Small intestine (tissue), 7 donors: Measurements from ENCODE around the gene FOXL3. TPM values are rescaled to one million over a fixed set of nuclear protein-coding genes. Genes with fewer than 3 reads are reported as not detected.

Experiments
- DNase-seq, 2 donors: peaks; one replicate each; pipeline versions ENCODE4 v3.0.0 to v3.0.0-alpha.2; 2013
- FAIRE-seq: peaks from 2 replicates; lab custom pipeline; 2012; peaks lifted over from hg19 to GRCh38; lab: Jason Lieb, UNC
- H3K27ac ChIP-seq, 3 donors: one replicate each; pipeline ENCODE4 v1.5.1; 2013; ENCODE audit warnings: low read length in 2 of 3, mild to moderate bottlenecking in 2 of 3, control low read depth in 1 of 3, inconsistent platforms in 1 of 3, low read depth in 1 of 3, moderate library complexity in 1 of 3
- H3K27me3 ChIP-seq, 3 donors: one replicate each; pipeline ENCODE4 v1.6.1; 2013; ENCODE audit warnings: low read length in 3 of 3, inconsistent platforms in 1 of 3; ENCODE audit not compliant: control insufficient read depth in 3 of 3, insufficient read depth in 3 of 3
- H3K36me3 ChIP-seq, 3 donors: one replicate each; pipeline ENCODE4 v1.6.1; 2013; ENCODE audit warnings: low read length in 3 of 3, inconsistent platforms in 1 of 3, low read depth in 1 of 3, mild to moderate bottlenecking in 1 of 3, moderate library complexity in 1 of 3; ENCODE audit not compliant: control insufficient read depth in 3 of 3, insufficient read depth in 2 of 3
- H3K4me1 ChIP-seq, 3 donors: one replicate each; pipeline ENCODE4 v1.6.1; 2013; ENCODE audit warnings: low read length in 2 of 3, inconsistent platforms in 1 of 3, low read depth in 1 of 3, mild to moderate bottlenecking in 1 of 3, moderate library complexity in 1 of 3; ENCODE audit not compliant: control insufficient read depth in 3 of 3, insufficient read depth in 2 of 3
- H3K4me3 ChIP-seq, 3 donors: one replicate each; pipeline ENCODE4 v1.5.1; 2013; ENCODE audit warnings: low read length in 3 of 3, control low read depth in 1 of 3, inconsistent platforms in 1 of 3, low read depth in 1 of 3, mild to moderate bottlenecking in 1 of 3, moderate library complexity in 1 of 3
- H3K9me3 ChIP-seq, 2 donors: one replicate each; pipeline ENCODE4 v1.6.1; 2013; ENCODE audit warnings: low read depth in 1 of 2, low read length in 1 of 2; ENCODE audit not compliant: control insufficient read depth in 2 of 2, insufficient read depth in 1 of 2
- WGBS, 3 donors: extraction: QIAGEN DNeasy Blood & Tissue Kit; methylation state at CpG; one replicate each; pipeline ENCODE4 v1.1.7; 2013; 5-methylcytosine and 5-hydroxymethylcytosine counted together
- polyA plus RNA-seq, 4 donors: library from polyadenylated mRNA; stranded (reverse) in 3 of 4; unstranded in 1 of 4; fragments of 200-250 nt in 3 of 4; fragments of 120-200 nt in 1 of 4; gene quantifications; one replicate each; pipeline versions ENCODE4 v1.2.1 to v1.2.3, GENCODE V29; 2013
- donor health status: healthy with polysubstance abuse.
- donor health status: control.
- donor health status: control.
- donor health status: Bipolar disorder and iron deficiency.
- donor health status: healthy.

FOXL3 gene
- polyA plus RNA-seq, 4 donors, result 1.7 TPM; not detected in 3

GRCh38 chr7:274266-274665 lies 15.7 kb upstream of the FOXL3 start:
- DNase-seq (no peak), FAIRE-seq (no peak)
- Histone ChIP-seq H3K27me3 (no peaks in the 10 kb centered on the region), H3K36me3 (no peaks in the 10 kb centered on the region), H3K27ac (no peak overlapping the region), H3K4me1 (no peaks in the 10 kb centered on the region), H3K9me3 (peaks cover 0 to 50% of the 10 kb centered on the region in 2 donors), H3K4me3 (no peak overlapping the region)
- WGBS, 3 donors, result 50 to 53% (median 52%) methylated on average over 2 of the region's 2 CpGs

DNA sequence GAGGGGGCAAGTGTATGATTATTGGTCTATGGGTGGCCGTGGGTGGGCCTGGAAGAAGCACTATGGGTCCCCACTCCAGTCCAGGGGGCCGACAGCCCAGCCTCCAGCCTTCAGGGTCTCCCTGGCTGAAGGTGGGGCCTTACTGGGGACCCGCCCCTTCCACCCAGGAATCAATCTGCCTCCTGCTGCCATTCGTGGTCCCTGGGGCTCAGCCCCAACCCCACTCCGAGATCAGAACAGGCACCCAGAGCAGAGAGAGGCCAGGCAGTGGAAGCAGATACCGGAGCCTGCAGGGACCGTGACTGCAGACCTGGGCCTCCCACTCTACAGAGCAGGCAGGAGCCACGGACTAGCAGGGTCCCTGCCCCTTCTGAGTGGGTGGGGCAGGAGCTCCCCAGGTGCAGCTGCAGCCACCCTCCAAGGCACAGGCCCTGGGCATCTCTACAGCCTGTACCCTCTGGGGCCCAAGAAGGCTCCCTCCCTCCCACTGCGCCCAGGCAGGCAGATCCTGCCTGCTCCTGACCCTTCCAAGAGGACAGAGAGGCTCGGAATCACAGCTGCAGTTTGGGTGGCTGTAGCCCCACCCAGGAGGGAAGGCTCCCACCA lies 13.6 kb upstream of the FOXL3 start:
- no peak overlapping the region for H3K27ac ChIP-seq
- no peak overlapping the region for H3K4me3 ChIP-seq
- no peaks in the 10 kb centered on the region for H3K27me3 ChIP-seq
- H3K9me3 ChIP-seq, result peaks cover 0 to 47% of the 10 kb centered on the region in 2 donors
- no peaks in the 10 kb centered on the region for H3K4me1 ChIP-seq
- no peak for DNase-seq
- H3K36me3 ChIP-seq, result no peaks in the 10 kb centered on the region
- no peak for FAIRE-seq
- WGBS, 3 donors, result 71 to 78% (median 78%) methylated on average over 9 to 10 of the region's 10 CpGs

- H3K27ac ChIP-seq, result no peak overlapping the region
- H3K27me3 ChIP-seq, result no peaks in the 10 kb centered on the region
- H3K4me1 ChIP-seq, result no peaks in the 10 kb centered on the region
- 90 to 93% (median 90%) methylated on average over 4 of the region's 4 CpGs for WGBS, 3 donors
- H3K4me3 ChIP-seq, result no peak overlapping the region
- H3K36me3 ChIP-seq, result no peaks in the 10 kb centered on the region
- peaks cover 0 to 46% of the 10 kb centered on the region in 2 donors for H3K9me3 ChIP-seq
- DNase-seq (no peak), FAIRE-seq (no peak)
Observed at GRCh38 chr7:277228-277627, 12.7 kb upstream of the FOXL3 start.

GRCh38 chr7:278081-278480 lies 11.9 kb upstream of the FOXL3 start:
- 81 to 90% (median 89%) methylated on average over 5 of the region's 5 CpGs for WGBS, 3 donors
- no peak for FAIRE-seq
- H3K27ac ChIP-seq, result no peak overlapping the region

DNA sequence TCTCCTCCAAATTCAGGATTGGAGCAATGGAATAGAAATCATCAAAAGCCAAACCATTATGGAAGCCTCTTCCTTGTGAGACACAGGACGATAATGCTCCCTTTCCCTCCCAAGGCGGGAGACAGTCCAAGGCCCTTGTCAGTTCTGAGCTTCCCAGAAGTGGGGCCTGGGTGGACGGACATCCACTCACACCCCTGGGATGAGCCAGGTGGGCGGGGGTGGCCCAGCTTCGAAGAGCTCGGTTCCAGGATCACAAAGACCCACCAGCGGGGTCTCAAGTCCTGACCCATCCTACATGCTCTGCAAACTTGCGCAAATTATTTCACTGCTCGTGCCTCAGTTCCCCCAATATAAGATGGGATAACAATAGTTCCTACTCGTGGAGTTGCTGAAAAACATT lies 10.1 kb upstream of the FOXL3 start:
- FAIRE-seq (no peak), DNase-seq (no peak)
- Histone ChIP-seq H3K9me3 (peaks cover 0 to 24% of the 10 kb centered on the region in 2 donors), H3K36me3 (no peaks in the 10 kb centered on the region), H3K4me1 (peaks cover 0 to 15% (median 0%) of the 10 kb centered on the region in 3 donors), H3K4me3 (no peak overlapping the region), H3K27ac (no peak overlapping the region), H3K27me3 (no peaks in the 10 kb centered on the region)
- 78 to 89% (median 88%) methylated on average over 10 of the region's 10 CpGs for WGBS, 3 donors

More at GRCh38 chr7:278081-278480, 11.9 kb upstream of the FOXL3 start:
- Histone ChIP-seq H3K9me3 (peaks cover 0 to 37% of the 10 kb centered on the region in 2 donors), H3K4me3 (no peak overlapping the region), H3K36me3 (no peaks in the 10 kb centered on the region), H3K4me1 (no peaks in the 10 kb centered on the region), H3K27me3 (no peaks in the 10 kb centered on the region)
- DNase-seq, result no peak

GRCh38 chr7:280461-280860 lies 9.5 kb upstream of the FOXL3 start:
- 78% methylated on average over 11 of the region's 11 CpGs for WGBS, 3 donors
- FAIRE-seq (no peak), DNase-seq (no peak)
- H3K4me3 ChIP-seq, result no peak overlapping the region
- H3K9me3 ChIP-seq, result peaks cover 0 to 21% of the 10 kb centered on the region in 2 donors
- no peaks in the 10 kb centered on the region for H3K36me3 ChIP-seq
- peaks cover 0 to 21% (median 0%) of the 10 kb centered on the region in 3 donors for H3K4me1 ChIP-seq
- H3K27me3 ChIP-seq, result no peaks in the 10 kb centered on the region
- H3K27ac ChIP-seq, result no peak overlapping the region

- H3K36me3 ChIP-seq, result no peaks in the 10 kb centered on the region
- H3K4me3 ChIP-seq, result no peak overlapping the region
- FAIRE-seq (no peak), DNase-seq (no peak)
- H3K4me1 ChIP-seq, result peaks cover 0 to 32% (median 0%) of the 10 kb centered on the region in 3 donors
- no peaks in the 10 kb centered on the region for H3K27me3 ChIP-seq
- WGBS, 3 donors, result 93 to 96% (median 95%) methylated on average over 8 of the region's 8 CpGs
- H3K27ac ChIP-seq, result no peak overlapping the region
- peaks cover 0 to 9% of the 10 kb centered on the region in 2 donors for H3K9me3 ChIP-seq
Observed at GRCh38 chr7:281637-282036, 8.3 kb upstream of the FOXL3 start.

DNA sequence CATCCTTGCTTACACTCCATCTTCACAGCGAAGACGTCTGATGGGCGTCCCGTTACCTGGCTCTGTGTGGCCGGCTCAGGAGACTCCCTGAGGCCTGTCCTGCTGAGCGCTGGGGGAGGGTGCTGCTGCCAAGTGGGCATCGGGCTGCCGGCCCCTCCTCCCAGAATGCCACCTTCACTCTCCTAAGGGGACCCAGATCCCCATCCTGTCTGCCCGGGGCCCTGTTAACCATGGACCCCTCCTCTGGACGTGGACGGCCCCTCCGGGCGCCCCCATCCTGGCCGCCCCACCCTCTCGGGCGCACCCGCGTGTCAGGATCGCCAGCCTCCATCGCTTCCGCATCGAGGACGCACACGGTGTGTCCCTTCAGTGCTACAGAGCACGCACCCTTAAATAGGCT lies 7.3 kb upstream of the FOXL3 start:
- no peaks in the 10 kb centered on the region for H3K27me3 ChIP-seq
- WGBS, 3 donors, result 94 to 95% (median 95%) methylated on average over 25 of the region's 25 CpGs
- no peaks in the 10 kb centered on the region for H3K9me3 ChIP-seq
- H3K4me3 ChIP-seq, result no peak overlapping the region
- H3K4me1 ChIP-seq, result peaks cover 0 to 32% (median 0%) of the 10 kb centered on the region in 3 donors
- no peak overlapping the region for H3K27ac ChIP-seq
- no peaks in the 10 kb centered on the region for H3K36me3 ChIP-seq
- DNase-seq, result no peak
- FAIRE-seq, result no peak
